ENCODE measurements around the gene PSMD13. TPM values are rescaled to one million over a fixed set of nuclear protein-coding genes. Genes with fewer than 3 reads are reported as not detected.
A peak's percentile ranks its signal among the peaks of the same experiment; 100 is the strongest.

PSMD13 gene
- total and polyA plus RNA-seq, 2 donors from 2014 or later = 87.7 to 115 TPM

- FAIRE-seq = no peak
- H3K4me1 ChIP-seq (ENCODE audit: control insufficient read depth in 2 of 3, insufficient read depth in 2 of 3, low read depth in 1 of 3, low read length in 3 of 3) = peaks cover 0 to 40% (median 17%) of the 10 kb centered on the region in 3 donors
- TF ChIP-seq, protein P1, sequence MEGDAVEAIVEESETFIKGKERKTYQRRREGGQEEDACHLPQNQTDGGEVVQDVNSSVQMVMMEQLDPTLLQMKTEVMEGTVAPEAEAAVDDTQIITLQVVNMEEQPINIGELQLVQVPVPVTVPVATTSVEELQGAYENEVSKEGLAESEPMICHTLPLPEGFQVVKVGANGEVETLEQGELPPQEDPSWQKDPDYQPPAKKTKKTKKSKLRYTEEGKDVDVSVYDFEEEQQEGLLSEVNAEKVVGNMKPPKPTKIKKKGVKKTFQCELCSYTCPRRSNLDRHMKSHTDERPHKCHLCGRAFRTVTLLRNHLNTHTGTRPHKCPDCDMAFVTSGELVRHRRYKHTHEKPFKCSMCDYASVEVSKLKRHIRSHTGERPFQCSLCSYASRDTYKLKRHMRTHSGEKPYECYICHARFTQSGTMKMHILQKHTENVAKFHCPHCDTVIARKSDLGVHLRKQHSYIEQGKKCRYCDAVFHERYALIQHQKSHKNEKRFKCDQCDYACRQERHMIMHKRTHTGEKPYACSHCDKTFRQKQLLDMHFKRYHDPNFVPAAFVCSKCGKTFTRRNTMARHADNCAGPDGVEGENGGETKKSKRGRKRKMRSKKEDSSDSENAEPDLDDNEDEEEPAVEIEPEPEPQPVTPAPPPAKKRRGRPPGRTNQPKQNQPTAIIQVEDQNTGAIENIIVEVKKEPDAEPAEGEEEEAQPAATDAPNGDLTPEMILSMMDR (IDR thresholded peaks at IDR 0.05; ENCODE audit: borderline replicate concordance, extremely low read depth, insufficient read depth) = no peak
- peak overlapping the region; percentile 52 to 88 (median 67) for H3K4me3 ChIP-seq (ENCODE audit: low read length in 3 of 3)
- intact Hi-C loops (cut with DNase I) = no loop called here
- H3K36me3 ChIP-seq (ENCODE audit: control insufficient read depth in 2 of 3, insufficient read depth in 3 of 3, low read length in 3 of 3) = peaks cover 2 to 54% (median 49%) of the 10 kb centered on the region in 3 donors
- peak in 2 of 5 donors; percentile 87 to 88 for DNase-seq
- peak overlapping the region; percentile 26 to 97 for H3K27ac ChIP-seq (ENCODE audit: low read depth in 2 of 2, low read length in 2 of 2)
- no peaks in the 10 kb centered on the region for H3K27me3 ChIP-seq (ENCODE audit: control insufficient read depth, insufficient read depth, low read length)
- H3K9ac ChIP-seq (ENCODE audit: low read length in 3 of 3) = peak overlapping the region; percentile 7 to 74 (median 68)
- no peaks in the 10 kb centered on the region for H3K9me3 ChIP-seq (ENCODE audit: control insufficient read depth in 2 of 3, insufficient read depth in 1 of 3, low read length in 3 of 3)
Observed at GRCh38 chr11:208917-209260, 27.9 kb upstream of the PSMD13 start.

DNA sequence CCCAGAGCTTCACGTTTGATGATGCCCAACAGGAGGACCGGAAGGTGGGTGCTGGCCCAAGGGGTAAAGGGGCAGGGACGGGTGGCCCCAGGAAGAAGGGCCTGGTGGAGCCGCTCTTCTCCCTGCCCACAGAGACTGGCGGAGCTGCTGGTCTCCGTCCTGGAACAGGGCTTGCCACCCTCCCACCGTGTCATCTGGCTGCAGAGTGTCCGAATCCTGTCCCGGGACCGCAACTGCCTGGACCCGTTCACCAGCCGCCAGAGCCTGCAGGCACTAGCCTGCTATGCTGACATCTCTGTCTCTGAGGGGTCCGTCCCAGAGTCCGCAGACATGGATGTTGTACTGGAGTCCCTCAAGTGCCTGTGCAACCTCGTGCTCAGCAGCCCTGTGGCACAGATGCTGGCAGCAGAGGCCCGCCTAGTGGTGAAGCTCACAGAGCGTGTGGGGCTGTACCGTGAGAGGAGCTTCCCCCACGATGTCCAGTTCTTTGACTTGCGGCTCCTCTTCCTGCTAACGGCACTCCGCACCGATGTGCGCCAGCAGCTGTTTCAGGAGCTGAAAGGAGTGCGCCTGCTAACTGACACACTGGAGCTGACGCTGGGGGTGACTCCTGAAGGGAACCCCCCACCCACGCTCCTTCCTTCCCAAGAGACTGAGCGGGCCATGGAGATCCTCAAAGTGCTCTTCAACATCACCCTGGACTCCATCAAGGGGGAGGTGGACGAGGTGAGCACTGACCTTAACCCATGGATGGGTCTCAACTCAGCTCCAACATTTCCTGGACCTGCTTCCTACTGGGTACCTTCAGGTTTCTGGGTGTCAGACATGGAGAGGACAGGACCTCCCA, 27.3 kb upstream of the PSMD13 start:
- DNase-seq (peak in 1 of 5 donors; percentile 84), FAIRE-seq (no peak)
- Histone ChIP-seq H3K4me1 (ENCODE audit: control insufficient read depth in 2 of 3, insufficient read depth in 2 of 3, low read depth in 1 of 3, low read length in 3 of 3) (peaks cover 0 to 39% (median 17%) of the 10 kb centered on the region in 3 donors), H3K27me3 (ENCODE audit: control insufficient read depth, insufficient read depth, low read length) (no peaks in the 10 kb centered on the region), H3K4me3 (ENCODE audit: low read length in 3 of 3) (peak overlapping the region; percentile 52 to 88 (median 67)), H3K9ac (ENCODE audit: low read length in 3 of 3) (peak overlapping the region; percentile 7 to 74 (median 68)), H3K36me3 (ENCODE audit: control insufficient read depth in 2 of 3, insufficient read depth in 3 of 3, low read length in 3 of 3) (peaks cover 2 to 53% (median 48%) of the 10 kb centered on the region in 3 donors), H3K9me3 (ENCODE audit: control insufficient read depth in 2 of 3, insufficient read depth in 1 of 3, low read length in 3 of 3) (no peaks in the 10 kb centered on the region), H3K27ac (ENCODE audit: low read depth in 2 of 2, low read length in 2 of 2) (peak overlapping the region in 1 of 2 donors; percentile 26)
- intact Hi-C loops (cut with DNase I) = no loop called here
- TF ChIP-seq, protein P1 (IDR thresholded peaks at IDR 0.05; ENCODE audit: borderline replicate concordance, extremely low read depth, insufficient read depth) = no peak

- Histone ChIP-seq H3K4me3 (ENCODE audit: low read length in 3 of 3) (no peak overlapping the region), H3K36me3 (ENCODE audit: control insufficient read depth in 2 of 3, insufficient read depth in 3 of 3, low read length in 3 of 3) (peaks cover 2 to 52% (median 43%) of the 10 kb centered on the region in 3 donors), H3K27ac (ENCODE audit: low read depth in 2 of 2, low read length in 2 of 2) (no peak overlapping the region), H3K27me3 (ENCODE audit: control insufficient read depth, insufficient read depth, low read length) (no peaks in the 10 kb centered on the region), H3K9ac (ENCODE audit: low read length in 3 of 3) (peak overlapping the region in 1 of 3 donors; percentile 10), H3K9me3 (ENCODE audit: control insufficient read depth in 2 of 3, insufficient read depth in 1 of 3, low read length in 3 of 3) (no peaks in the 10 kb centered on the region), H3K4me1 (ENCODE audit: control insufficient read depth in 2 of 3, insufficient read depth in 2 of 3, low read depth in 1 of 3, low read length in 3 of 3) (peaks cover 0 to 36% (median 15%) of the 10 kb centered on the region in 3 donors)
- TF ChIP-seq, protein P1 (IDR thresholded peaks at IDR 0.05; ENCODE audit: borderline replicate concordance, extremely low read depth, insufficient read depth) = no peak
- intact Hi-C loops (cut with DNase I) = no loop called here
- peak in 1 of 5 donors; percentile 39 for DNase-seq
- no peak for FAIRE-seq
Observed at GRCh38 chr11:210122-210802, 26.5 kb upstream of the PSMD13 start.
